Measurements from ENCODE around the gene RAP1GAP2. TPM values are rescaled to one million over a fixed set of nuclear protein-coding genes. Genes with fewer than 3 reads are reported as not detected.

The RAP1GAP2 gene
- polyA plus RNA-seq, 1 of the 3 experiments (the other 2 are of a cell fraction): 22.0 TPM

DNA sequence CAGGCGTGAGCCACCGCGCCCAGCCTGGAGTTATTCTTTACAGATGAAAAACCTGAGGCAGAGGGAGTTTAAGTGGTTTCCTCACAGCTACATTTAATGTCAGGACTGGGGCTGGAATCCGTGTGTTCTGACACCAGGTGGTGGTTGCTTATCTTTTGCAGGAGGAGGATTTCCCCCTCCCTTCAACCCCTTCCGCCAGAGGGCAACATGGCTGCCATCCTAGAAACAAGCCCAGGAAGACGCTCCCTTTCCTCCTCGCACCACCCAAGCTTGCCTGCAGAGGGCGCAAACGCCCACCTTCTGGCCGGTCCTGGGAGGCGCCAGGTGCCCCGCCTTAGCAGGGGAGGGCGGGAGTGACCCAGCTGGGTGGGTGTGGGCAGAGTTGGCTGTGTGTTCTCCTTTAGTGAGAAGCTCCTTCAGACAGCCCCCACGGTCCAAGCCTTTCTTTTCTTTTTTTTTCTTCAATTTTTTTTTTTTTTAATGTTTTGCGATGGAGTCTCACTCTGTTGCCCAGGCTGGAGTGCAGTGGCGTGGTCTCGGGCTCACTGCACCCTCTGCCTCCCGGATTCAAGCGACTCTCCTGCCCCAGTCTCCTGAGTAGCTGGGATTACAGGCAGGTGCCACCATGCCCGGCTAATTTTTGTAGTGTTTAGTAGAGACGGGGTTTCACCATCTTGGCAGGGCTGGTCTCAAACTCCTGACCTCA lies 9.9 kb upstream of the RAP1GAP2 start:
- no peaks in the 10 kb centered on the region for H3K36me3 ChIP-seq (replicated peaks in 1 of 2; ENCODE audit: control insufficient read depth in 1 of 2, insufficient read depth in 2 of 2, low read length in 1 of 2)
- TF ChIP-seq FOXJ3 (CRISPR knock-in tag; IDR thresholded peaks at IDR 0.05): 0 out of 2 replicates have a peak, but pooled peaks have one; percentile 32
- peak; percentile 43; the same call in 1 of the 2 replicates for TF ChIP-seq SIN3A (IDR thresholded peaks at IDR 0.05; ENCODE audit: borderline replicate concordance, low read depth, low read length)
- TF ChIP-seq TCF12 (IDR thresholded peaks at IDR 0.05): no peak; the same call in 1 of the 2 replicates
- TF ChIP-seq RCOR1 (IDR thresholded peaks at IDR 0.05; ENCODE audit: low read length): peak; percentile 47; the same call in 1 of the 2 replicates
- TF ChIP-seq TEAD4 (IDR thresholded peaks at IDR 0.05; ENCODE audit: borderline replicate concordance, insufficient read depth): no peak
- TF ChIP-seq POLR2AphosphoS5 (IDR thresholded peaks at IDR 0.05; ENCODE audit: low read depth, low read length): no peak
- no peak for TF ChIP-seq FOSL2 (IDR thresholded peaks at IDR 0.05; ENCODE audit: borderline replicate concordance, low read depth)
- TF ChIP-seq YY1 (IDR thresholded peaks at IDR 0.05; ENCODE audit: low read depth): peak; percentile 89
- TF ChIP-seq CHD2 (IDR thresholded peaks at IDR 0.05; ENCODE audit: low read length, partially characterized antibody): peak; percentile 38
- no peak for TF ChIP-seq MEF2A (IDR thresholded peaks at IDR 0.05; ENCODE audit: borderline replicate concordance, low read depth)
- peak; percentile 60 for TF ChIP-seq GATA2 (CRISPR knock-in tag; IDR thresholded peaks at IDR 0.05)
- TF ChIP-seq, protein P1, sequence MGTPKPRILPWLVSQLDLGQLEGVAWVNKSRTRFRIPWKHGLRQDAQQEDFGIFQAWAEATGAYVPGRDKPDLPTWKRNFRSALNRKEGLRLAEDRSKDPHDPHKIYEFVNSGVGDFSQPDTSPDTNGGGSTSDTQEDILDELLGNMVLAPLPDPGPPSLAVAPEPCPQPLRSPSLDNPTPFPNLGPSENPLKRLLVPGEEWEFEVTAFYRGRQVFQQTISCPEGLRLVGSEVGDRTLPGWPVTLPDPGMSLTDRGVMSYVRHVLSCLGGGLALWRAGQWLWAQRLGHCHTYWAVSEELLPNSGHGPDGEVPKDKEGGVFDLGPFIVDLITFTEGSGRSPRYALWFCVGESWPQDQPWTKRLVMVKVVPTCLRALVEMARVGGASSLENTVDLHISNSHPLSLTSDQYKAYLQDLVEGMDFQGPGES (IDR thresholded peaks at IDR 0.05; ENCODE audit: low read depth, low read length): no peak
- TF ChIP-seq, protein P2, sequence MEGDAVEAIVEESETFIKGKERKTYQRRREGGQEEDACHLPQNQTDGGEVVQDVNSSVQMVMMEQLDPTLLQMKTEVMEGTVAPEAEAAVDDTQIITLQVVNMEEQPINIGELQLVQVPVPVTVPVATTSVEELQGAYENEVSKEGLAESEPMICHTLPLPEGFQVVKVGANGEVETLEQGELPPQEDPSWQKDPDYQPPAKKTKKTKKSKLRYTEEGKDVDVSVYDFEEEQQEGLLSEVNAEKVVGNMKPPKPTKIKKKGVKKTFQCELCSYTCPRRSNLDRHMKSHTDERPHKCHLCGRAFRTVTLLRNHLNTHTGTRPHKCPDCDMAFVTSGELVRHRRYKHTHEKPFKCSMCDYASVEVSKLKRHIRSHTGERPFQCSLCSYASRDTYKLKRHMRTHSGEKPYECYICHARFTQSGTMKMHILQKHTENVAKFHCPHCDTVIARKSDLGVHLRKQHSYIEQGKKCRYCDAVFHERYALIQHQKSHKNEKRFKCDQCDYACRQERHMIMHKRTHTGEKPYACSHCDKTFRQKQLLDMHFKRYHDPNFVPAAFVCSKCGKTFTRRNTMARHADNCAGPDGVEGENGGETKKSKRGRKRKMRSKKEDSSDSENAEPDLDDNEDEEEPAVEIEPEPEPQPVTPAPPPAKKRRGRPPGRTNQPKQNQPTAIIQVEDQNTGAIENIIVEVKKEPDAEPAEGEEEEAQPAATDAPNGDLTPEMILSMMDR (IDR thresholded peaks at IDR 0.05): peak; percentile 91
- TF ChIP-seq NRF1 (IDR thresholded peaks at IDR 0.05; ENCODE audit: low read depth, low read length): no peak
- TF ChIP-seq RAD21 (IDR thresholded peaks at IDR 0.05; ENCODE audit: low read length): peak; percentile 79
- no peak for TF ChIP-seq RXRA (IDR thresholded peaks at IDR 0.05; ENCODE audit: borderline replicate concordance, low read depth)
- 0 out of 2 replicates have a peak, but pooled peaks have one; percentile 50 for TF ChIP-seq RFX5 (IDR thresholded peaks at IDR 0.05; ENCODE audit: low read length)
- TF ChIP-seq SMC3 (IDR thresholded peaks at IDR 0.05; ENCODE audit: low read depth, low read length): peak; percentile 70
- TF ChIP-seq, protein P3, sequence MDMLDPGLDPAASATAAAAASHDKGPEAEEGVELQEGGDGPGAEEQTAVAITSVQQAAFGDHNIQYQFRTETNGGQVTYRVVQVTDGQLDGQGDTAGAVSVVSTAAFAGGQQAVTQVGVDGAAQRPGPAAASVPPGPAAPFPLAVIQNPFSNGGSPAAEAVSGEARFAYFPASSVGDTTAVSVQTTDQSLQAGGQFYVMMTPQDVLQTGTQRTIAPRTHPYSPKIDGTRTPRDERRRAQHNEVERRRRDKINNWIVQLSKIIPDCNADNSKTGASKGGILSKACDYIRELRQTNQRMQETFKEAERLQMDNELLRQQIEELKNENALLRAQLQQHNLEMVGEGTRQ (IDR thresholded peaks at IDR 0.05; ENCODE audit: borderline replicate concordance, low read depth, low read length): no peak
- TF ChIP-seq, protein P4, sequence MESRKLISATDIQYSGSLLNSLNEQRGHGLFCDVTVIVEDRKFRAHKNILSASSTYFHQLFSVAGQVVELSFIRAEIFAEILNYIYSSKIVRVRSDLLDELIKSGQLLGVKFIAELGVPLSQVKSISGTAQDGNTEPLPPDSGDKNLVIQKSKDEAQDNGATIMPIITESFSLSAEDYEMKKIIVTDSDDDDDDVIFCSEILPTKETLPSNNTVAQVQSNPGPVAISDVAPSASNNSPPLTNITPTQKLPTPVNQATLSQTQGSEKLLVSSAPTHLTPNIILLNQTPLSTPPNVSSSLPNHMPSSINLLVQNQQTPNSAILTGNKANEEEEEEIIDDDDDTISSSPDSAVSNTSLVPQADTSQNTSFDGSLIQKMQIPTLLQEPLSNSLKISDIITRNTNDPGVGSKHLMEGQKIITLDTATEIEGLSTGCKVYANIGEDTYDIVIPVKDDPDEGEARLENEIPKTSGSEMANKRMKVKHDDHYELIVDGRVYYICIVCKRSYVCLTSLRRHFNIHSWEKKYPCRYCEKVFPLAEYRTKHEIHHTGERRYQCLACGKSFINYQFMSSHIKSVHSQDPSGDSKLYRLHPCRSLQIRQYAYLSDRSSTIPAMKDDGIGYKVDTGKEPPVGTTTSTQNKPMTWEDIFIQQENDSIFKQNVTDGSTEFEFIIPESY (IDR thresholded peaks at IDR 0.05; ENCODE audit: borderline replicate concordance, low read depth): no peak
- TF ChIP-seq GABPA (IDR thresholded peaks at IDR 0.05; ENCODE audit: low read depth): no peak
- TF ChIP-seq, protein P5, sequence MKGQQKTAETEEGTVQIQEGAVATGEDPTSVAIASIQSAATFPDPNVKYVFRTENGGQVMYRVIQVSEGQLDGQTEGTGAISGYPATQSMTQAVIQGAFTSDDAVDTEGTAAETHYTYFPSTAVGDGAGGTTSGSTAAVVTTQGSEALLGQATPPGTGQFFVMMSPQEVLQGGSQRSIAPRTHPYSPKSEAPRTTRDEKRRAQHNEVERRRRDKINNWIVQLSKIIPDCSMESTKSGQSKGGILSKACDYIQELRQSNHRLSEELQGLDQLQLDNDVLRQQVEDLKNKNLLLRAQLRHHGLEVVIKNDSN (IDR thresholded peaks at IDR 0.05; ENCODE audit: borderline replicate concordance, low read depth): no peak
- TF ChIP-seq FOXM1 (IDR thresholded peaks at IDR 0.05; ENCODE audit: low read depth): no peak
- peak; percentile 8; the same call in 1 of the 2 replicates for TF ChIP-seq ELF1 (IDR thresholded peaks at IDR 0.05)
- TF ChIP-seq MXI1 (IDR thresholded peaks at IDR 0.05; ENCODE audit: low read depth, low read length): peak; percentile 53; the same call in 1 of the 2 replicates
- TF ChIP-seq TAF1 (IDR thresholded peaks at IDR 0.05; ENCODE audit: borderline replicate concordance, low read depth, low read length): no peak; the same call in 1 of the 2 replicates
- TF ChIP-seq, protein P6, sequence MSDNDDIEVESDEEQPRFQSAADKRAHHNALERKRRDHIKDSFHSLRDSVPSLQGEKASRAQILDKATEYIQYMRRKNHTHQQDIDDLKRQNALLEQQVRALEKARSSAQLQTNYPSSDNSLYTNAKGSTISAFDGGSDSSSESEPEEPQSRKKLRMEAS (IDR thresholded peaks at IDR 0.05; ENCODE audit: low read depth): no peak; the same call in 1 of the 2 replicates
- DNase-seq: peak; percentile 96
- no peaks in the 10 kb centered on the region for H3K9me3 ChIP-seq
- WGBS (ENCODE audit: low lambda C conversion rate): 41% methylated on average over 12 of the region's 21 CpGs
- no peak overlapping the region for H3K4me2 ChIP-seq
- CTCF ChIA-PET: interaction anchor here (0.6 to 4.8 kb wide), 35 partner anchors 9 to 861 kb away, joined by 3 to 35 read pairs (median 4); partner anchors contain the start of genes CCDC92B, METTL16 and RAP1GAP2
- no peaks in the 10 kb centered on the region for H3K9me2 ChIP-seq
- H3F3A ChIP-seq (replicated peaks; ENCODE audit: insufficient read depth): no peaks in the 10 kb centered on the region
- peak overlapping the region; percentile 95; the same call in 1 of the 2 replicates for H2AFZ ChIP-seq (ENCODE audit: low read depth)
- peaks cover 0 to 12% of the 10 kb centered on the region in 2 experiments; a peak in 1 of 4 replicates for H3K4me1 ChIP-seq (ENCODE audit: control insufficient read depth in 1 of 2, insufficient read depth in 2 of 2, low read depth in 1 of 2, low read length in 1 of 2)
- H3K27me3 ChIP-seq (ENCODE audit: insufficient read depth): no peaks in the 10 kb centered on the region
- H4K20me1 ChIP-seq (ENCODE audit: insufficient read depth): no peaks in the 10 kb centered on the region
- H3K27ac ChIP-seq (ENCODE audit: low read depth in 2 of 2, low read length in 1 of 2): no peak overlapping the region
- H3K79me2 ChIP-seq (ENCODE audit: insufficient read depth): no peaks in the 10 kb centered on the region
- POLR2A ChIA-PET: interaction anchor here (0.6 to 1.3 kb wide), 3 partner anchors 10 to 25 kb away, joined by 4 to 7 read pairs (median 5); no protein-coding TSS in a partner anchor
- H3K4me3 ChIP-seq (ENCODE audit: low read depth in 2 of 2, low read length in 1 of 2): peak overlapping the region in 1 of 2 experiments; percentile 23; a peak in 1 of 4 replicates
- no peak overlapping the region for H3K9ac ChIP-seq

All from SK-N-SH (cell line).